GM23338 (cell line): Measurements from ENCODE around the gene BICRA. TPM values are rescaled to one million over a fixed set of nuclear protein-coding genes. Genes with fewer than 3 reads are reported as not detected.

Experiments
- ATAC-seq: fragments of 200-7000 bp; cut with Tn5 transposase; 3 replicates; pipeline ENCODE4 v1.9.1; 2020
- DNase-seq: peaks from one replicate; pipeline ENCODE4 v3.0.0-alpha.2; 2015; ENCODE audit warnings: low spot score
- H2AFZ ChIP-seq: fragments of 200-600 bp; sonication (generic); 2 replicates; pipeline ENCODE4 v1.8.0; 2016; ENCODE audit warnings: antibody characterized with exemption, mild to moderate bottlenecking, moderate library complexity
- H3F3A ChIP-seq: fragments of 200-600 bp; sonication (generic); replicated peaks from 2 replicates; pipeline ENCODE4 v1.8.0; 2017; ENCODE audit warnings: antibody characterized with exemption, mixed run types, low read depth
- H3K27ac ChIP-seq: fragments of 200-600 bp; sonication (generic); 2 replicates; pipeline ENCODE4 v1.6.1; 2016; ENCODE audit warnings: low read depth
- H3K27me3 ChIP-seq: fragments of 200-600 bp; sonication (generic); 2 replicates; pipeline ENCODE4 v1.8.0; 2016; ENCODE audit warnings: mild to moderate bottlenecking, mixed run types, moderate library complexity; ENCODE audit not compliant: insufficient read depth
- H3K36me3 ChIP-seq: fragments of 200-600 bp; sonication (generic); 2 replicates; pipeline ENCODE4 v1.8.0; 2016; ENCODE audit warnings: mild to moderate bottlenecking; ENCODE audit not compliant: insufficient read depth
- H3K4me1 ChIP-seq: fragments of 200-600 bp; sonication (generic); 2 replicates; pipeline ENCODE4 v1.8.0; 2016; ENCODE audit warnings: mild to moderate bottlenecking, moderate library complexity; ENCODE audit not compliant: insufficient read depth
- H3K4me2 ChIP-seq: fragments of 200-600 bp; sonication (generic); 2 replicates; pipeline ENCODE4 v1.7.1; 2017; ENCODE audit warnings: mixed run types
- H3K4me3 ChIP-seq: fragments of 200-600 bp; sonication (generic); 2 replicates; pipeline ENCODE4 v1.6.1; 2016; ENCODE audit warnings: mixed run types
- H3K79me2 ChIP-seq: fragments of 200-600 bp; sonication (generic); replicated peaks from 2 replicates; pipeline ENCODE4 v1.8.0; 2017; ENCODE audit warnings: mild to moderate bottlenecking; ENCODE audit not compliant: insufficient read depth
- H3K9me2 ChIP-seq: fragments of 200-600 bp; sonication (generic); 2 replicates; pipeline ENCODE4 v1.8.0; 2017; ENCODE audit not compliant: insufficient read depth
- H4K20me1 ChIP-seq: fragments of 200-600 bp; sonication (generic); replicated peaks from 2 replicates; pipeline ENCODE4 v1.8.0; 2017; ENCODE audit warnings: mild to moderate bottlenecking; ENCODE audit not compliant: insufficient read depth
- H3K27ac Mint-ChIP-seq: 2 replicates; pipeline ENCODE4 v1.8.0; 2020; ENCODE audit warnings: inconsistent platforms, mild to moderate bottlenecking, moderate library complexity, mixed read lengths
- H3K27me3 Mint-ChIP-seq: 3 replicates; pipeline ENCODE4 v1.8.0; 2022; ENCODE audit warnings: low read depth, mild to moderate bottlenecking, moderate library complexity, mixed read lengths, inconsistent platforms; ENCODE audit not compliant: insufficient read depth, poor library complexity
- H3K36me3 Mint-ChIP-seq: 3 replicates; pipeline ENCODE4 v1.8.0; 2021; ENCODE audit warnings: low read depth, mild to moderate bottlenecking, inconsistent platforms, moderate library complexity, mixed read lengths
- H3K4me1 Mint-ChIP-seq: 3 replicates; pipeline ENCODE4 v1.8.0; 2020; ENCODE audit warnings: mild to moderate bottlenecking, inconsistent platforms, mixed read lengths
- H3K4me3 Mint-ChIP-seq: 3 replicates; pipeline ENCODE4 v1.8.0; 2021; ENCODE audit warnings: moderate library complexity, mild to moderate bottlenecking, inconsistent platforms, mixed read lengths
- H3K9me3 Mint-ChIP-seq: 3 replicates; pipeline ENCODE4 v1.8.0; 2020; ENCODE audit warnings: moderate library complexity, mild to moderate bottlenecking, inconsistent platforms, mixed read lengths
- ETS1 ChIP-seq: IDR thresholded peaks from 2 replicates; pipeline ENCODE4 v1.6.1; 2016; ENCODE audit warnings: antibody characterized with exemption
- JUNB ChIP-seq: IDR thresholded peaks from one replicate; pipeline ENCODE4 v1.6.1; 2016; ENCODE audit warnings: antibody characterized with exemption; ENCODE audit not compliant: unreplicated experiment
- NANOG ChIP-seq: IDR thresholded peaks from 2 replicates; pipeline ENCODE4 v1.6.1; 2016; ENCODE audit warnings: antibody characterized with exemption, borderline replicate concordance
- POLR2AphosphoS5 ChIP-seq: IDR thresholded peaks from 2 replicates; pipeline ENCODE4 v1.6.1; 2016; ENCODE audit warnings: antibody characterized with exemption, low read depth
- REST ChIP-seq: IDR thresholded peaks from one replicate; pipeline ENCODE4 v1.6.1; 2018; ENCODE audit warnings: antibody characterized with exemption; ENCODE audit not compliant: unreplicated experiment
- polyA plus RNA-seq: library from polyadenylated mRNA; unstranded; fragments of >200 nt; fragmentation: Nextera tagmentation; extraction: Ambion mirVana; gene quantifications from 2 replicates; pipeline ENCODE4 v1.2.1, GENCODE V29; 2016
- total RNA-seq: library from RNA; depleted of rRNA; stranded (reverse); fragments of >200 nt; shearing (Covaris generic); gene quantifications from 2 replicates; pipeline ENCODE4 v1.2.3, GENCODE V29; 2014
- TF ChIP-seq, protein P1 (sequence below): fragments of 250-450 bp; sonication (Bioruptor Pico); IDR thresholded peaks from 2 replicates; pipeline ENCODE4 v1.5.0; 2020; ENCODE audit warnings: mild to moderate bottlenecking, moderate library complexity
- TF ChIP-seq, protein P2 (sequence below), 2 experiments: fragments of 200-600 bp in 1 of 2; sonication (generic) in 1 of 2; conservative IDR thresholded peaks; 2 replicates each; pipeline versions ENCODE4 v1.5.1 to v1.6.1; 2016 to 2017; ENCODE audit warnings: antibody characterized with exemption in 2 of 2, low read depth in 2 of 2, mild to moderate bottlenecking in 2 of 2, moderate library complexity in 1 of 2

The BICRA gene
- total and polyA plus RNA-seq, 2 experiments from 2014 or later: 7.0 to 37.7 TPM

GRCh38 chr19:47711652-47712242 is 102.8 kb downstream of the BICRA start:
- H3K4me1 Mint-ChIP-seq: no peaks in the 10 kb centered on the region
- Histone ChIP-seq H3K4me1 (no peaks in the 10 kb centered on the region; the same call in 1 of the 2 replicates), H3K4me2 (no peak overlapping the region), H3K9me2 (no peaks in the 10 kb centered on the region), H2AFZ (no peak overlapping the region), H3K4me3 (no peak overlapping the region), H3K27ac (no peak overlapping the region), H3K27me3 (no peaks in the 10 kb centered on the region), H3F3A (no peaks in the 10 kb centered on the region; the same call in 1 of the 2 replicates), H3K79me2 (no peaks in the 10 kb centered on the region), H4K20me1 (no peaks in the 10 kb centered on the region), H3K36me3 (no peaks in the 10 kb centered on the region)
- peaks cover 23% of the 10 kb centered on the region for H3K27me3 Mint-ChIP-seq
- TF ChIP-seq POLR2AphosphoS5 (no peak), NANOG (no peak), ETS1 (no peak), JUNB (no peak), REST (no peak)
- TF ChIP-seq, protein P1, sequence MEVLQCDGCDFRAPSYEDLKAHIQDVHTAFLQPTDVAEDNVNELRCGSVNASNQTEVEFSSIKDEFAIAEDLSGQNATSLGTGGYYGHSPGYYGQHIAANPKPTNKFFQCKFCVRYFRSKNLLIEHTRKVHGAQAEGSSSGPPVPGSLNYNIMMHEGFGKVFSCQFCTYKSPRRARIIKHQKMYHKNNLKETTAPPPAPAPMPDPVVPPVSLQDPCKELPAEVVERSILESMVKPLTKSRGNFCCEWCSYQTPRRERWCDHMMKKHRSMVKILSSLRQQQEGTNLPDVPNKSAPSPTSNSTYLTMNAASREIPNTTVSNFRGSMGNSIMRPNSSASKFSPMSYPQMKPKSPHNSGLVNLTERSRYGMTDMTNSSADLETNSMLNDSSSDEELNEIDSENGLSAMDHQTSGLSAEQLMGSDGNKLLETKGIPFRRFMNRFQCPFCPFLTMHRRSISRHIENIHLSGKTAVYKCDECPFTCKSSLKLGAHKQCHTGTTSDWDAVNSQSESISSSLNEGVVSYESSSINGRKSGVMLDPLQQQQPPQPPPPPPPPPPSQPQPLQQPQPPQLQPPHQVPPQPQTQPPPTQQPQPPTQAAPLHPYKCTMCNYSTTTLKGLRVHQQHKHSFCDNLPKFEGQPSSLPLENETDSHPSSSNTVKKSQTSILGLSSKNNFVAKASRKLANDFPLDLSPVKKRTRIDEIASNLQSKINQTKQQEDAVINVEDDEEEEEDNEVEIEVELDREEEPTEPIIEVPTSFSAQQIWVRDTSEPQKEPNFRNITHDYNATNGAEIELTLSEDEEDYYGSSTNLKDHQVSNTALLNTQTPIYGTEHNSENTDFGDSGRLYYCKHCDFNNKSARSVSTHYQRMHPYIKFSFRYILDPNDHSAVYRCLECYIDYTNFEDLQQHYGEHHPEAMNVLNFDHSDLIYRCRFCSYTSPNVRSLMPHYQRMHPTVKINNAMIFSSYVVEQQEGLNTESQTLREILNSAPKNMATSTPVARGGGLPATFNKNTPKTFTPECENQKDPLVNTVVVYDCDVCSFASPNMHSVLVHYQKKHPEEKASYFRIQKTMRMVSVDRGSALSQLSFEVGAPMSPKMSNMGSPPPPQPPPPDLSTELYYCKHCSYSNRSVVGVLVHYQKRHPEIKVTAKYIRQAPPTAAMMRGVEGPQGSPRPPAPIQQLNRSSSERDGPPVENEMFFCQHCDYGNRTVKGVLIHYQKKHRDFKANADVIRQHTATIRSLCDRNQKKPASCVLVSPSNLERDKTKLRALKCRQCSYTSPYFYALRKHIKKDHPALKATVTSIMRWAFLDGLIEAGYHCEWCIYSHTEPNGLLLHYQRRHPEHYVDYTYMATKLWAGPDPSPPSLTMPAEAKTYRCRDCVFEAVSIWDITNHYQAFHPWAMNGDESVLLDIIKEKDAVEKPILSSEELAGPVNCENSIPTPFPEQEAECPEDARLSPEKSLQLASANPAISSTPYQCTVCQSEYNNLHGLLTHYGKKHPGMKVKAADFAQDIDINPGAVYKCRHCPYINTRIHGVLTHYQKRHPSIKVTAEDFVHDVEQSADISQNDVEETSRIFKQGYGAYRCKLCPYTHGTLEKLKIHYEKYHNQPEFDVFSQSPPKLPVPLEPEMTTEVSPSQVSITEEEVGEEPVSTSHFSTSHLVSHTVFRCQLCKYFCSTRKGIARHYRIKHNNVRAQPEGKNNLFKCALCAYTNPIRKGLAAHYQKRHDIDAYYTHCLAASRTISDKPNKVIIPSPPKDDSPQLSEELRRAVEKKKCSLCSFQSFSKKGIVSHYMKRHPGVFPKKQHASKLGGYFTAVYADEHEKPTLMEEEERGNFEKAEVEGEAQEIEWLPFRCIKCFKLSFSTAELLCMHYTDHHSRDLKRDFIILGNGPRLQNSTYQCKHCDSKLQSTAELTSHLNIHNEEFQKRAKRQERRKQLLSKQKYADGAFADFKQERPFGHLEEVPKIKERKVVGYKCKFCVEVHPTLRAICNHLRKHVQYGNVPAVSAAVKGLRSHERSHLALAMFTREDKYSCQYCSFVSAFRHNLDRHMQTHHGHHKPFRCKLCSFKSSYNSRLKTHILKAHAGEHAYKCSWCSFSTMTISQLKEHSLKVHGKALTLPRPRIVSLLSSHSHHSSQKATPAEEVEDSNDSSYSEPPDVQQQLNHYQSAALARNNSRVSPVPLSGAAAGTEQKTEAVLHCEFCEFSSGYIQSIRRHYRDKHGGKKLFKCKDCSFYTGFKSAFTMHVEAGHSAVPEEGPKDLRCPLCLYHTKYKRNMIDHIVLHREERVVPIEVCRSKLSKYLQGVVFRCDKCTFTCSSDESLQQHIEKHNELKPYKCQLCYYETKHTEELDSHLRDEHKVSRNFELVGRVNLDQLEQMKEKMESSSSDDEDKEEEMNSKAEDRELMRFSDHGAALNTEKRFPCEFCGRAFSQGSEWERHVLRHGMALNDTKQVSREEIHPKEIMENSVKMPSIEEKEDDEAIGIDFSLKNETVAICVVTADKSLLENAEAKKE (CRISPR knock-in tag): no peak
- TF ChIP-seq, protein P2, sequence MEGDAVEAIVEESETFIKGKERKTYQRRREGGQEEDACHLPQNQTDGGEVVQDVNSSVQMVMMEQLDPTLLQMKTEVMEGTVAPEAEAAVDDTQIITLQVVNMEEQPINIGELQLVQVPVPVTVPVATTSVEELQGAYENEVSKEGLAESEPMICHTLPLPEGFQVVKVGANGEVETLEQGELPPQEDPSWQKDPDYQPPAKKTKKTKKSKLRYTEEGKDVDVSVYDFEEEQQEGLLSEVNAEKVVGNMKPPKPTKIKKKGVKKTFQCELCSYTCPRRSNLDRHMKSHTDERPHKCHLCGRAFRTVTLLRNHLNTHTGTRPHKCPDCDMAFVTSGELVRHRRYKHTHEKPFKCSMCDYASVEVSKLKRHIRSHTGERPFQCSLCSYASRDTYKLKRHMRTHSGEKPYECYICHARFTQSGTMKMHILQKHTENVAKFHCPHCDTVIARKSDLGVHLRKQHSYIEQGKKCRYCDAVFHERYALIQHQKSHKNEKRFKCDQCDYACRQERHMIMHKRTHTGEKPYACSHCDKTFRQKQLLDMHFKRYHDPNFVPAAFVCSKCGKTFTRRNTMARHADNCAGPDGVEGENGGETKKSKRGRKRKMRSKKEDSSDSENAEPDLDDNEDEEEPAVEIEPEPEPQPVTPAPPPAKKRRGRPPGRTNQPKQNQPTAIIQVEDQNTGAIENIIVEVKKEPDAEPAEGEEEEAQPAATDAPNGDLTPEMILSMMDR (conservative IDR thresholded peaks at IDR 0.05; ENCODE audit: low read depth in 2 of 2): no peak
- H3K27ac Mint-ChIP-seq: no peak overlapping the region
- DNase-seq (no peak), ATAC-seq (no peak)
- H3K4me3 Mint-ChIP-seq: no peak overlapping the region
- H3K36me3 Mint-ChIP-seq: peaks cover 19% of the 10 kb centered on the region
- peaks cover 21% of the 10 kb centered on the region for H3K9me3 Mint-ChIP-seq
